WI38 (cell line): ENCODE data around the gene KDM4C.

Experiments used
- H3K4me3 ChIP-seq: 2 replicates; pipeline ENCODE4 v1.5.1; 2011; ENCODE audit warnings: low read depth, mild to moderate bottlenecking, control low read depth, low read length
- TF ChIP-seq, protein P1 (sequence below): IDR thresholded peaks from 2 replicates; pipeline ENCODE4 v1.5.1; 2012; ENCODE audit warnings: low read depth, mild to moderate bottlenecking, control low read depth, low read length

Gene KDM4C

DNA sequence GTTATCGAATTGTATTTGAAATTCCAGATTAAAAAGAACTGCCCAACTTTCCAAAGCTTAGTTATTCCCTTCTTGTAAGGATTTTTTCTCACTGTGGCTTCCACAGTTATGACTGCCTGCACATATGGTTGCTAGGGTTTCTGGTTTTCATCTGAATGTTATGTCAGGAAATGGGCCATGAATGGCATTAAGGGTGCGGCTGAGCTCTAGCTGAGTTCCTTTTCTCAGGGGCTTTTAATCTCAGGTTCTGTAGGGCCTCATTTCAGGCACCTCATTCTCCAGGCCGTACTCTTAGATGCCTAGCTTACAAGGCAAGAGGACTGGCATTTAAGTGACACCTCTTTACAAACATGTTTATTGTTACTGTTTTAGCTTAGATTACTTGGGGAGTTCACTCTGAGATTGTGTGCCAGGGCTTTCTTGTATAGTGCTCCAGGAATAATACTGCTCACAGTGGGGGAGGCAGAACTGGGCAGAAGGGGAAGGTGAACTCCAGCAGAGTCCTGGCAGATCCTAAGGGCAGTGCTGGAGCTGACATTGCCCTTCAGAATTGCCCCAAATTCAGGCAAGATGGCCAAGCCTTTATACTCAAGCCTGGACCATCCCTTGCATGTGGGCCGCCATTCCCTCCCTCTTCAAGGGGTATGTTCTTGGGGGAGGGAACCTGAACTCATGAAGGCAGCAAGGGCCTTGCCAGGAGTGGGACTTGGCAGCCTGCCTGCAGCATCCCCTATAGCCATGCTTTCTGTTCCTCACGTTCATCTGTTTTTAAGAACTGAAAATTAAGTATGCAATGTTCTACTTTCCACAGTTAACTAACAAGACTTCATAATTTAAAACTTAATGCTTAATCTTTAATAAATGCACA, 111.5 kb downstream of the KDM4C start:
- TF ChIP-seq, protein P1, sequence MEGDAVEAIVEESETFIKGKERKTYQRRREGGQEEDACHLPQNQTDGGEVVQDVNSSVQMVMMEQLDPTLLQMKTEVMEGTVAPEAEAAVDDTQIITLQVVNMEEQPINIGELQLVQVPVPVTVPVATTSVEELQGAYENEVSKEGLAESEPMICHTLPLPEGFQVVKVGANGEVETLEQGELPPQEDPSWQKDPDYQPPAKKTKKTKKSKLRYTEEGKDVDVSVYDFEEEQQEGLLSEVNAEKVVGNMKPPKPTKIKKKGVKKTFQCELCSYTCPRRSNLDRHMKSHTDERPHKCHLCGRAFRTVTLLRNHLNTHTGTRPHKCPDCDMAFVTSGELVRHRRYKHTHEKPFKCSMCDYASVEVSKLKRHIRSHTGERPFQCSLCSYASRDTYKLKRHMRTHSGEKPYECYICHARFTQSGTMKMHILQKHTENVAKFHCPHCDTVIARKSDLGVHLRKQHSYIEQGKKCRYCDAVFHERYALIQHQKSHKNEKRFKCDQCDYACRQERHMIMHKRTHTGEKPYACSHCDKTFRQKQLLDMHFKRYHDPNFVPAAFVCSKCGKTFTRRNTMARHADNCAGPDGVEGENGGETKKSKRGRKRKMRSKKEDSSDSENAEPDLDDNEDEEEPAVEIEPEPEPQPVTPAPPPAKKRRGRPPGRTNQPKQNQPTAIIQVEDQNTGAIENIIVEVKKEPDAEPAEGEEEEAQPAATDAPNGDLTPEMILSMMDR = no peak
- H3K4me3 ChIP-seq = no peak overlapping the region

GRCh38 chr9:6870149-6870548, 112.4 kb downstream of the KDM4C start:
- no peak overlapping the region for H3K4me3 ChIP-seq
- TF ChIP-seq, protein P1 = no peak

GRCh38 chr9:6870650-6871477, 113.1 kb downstream of the KDM4C start:
- TF ChIP-seq, protein P1 = no peak
- no peak overlapping the region for H3K4me3 ChIP-seq

DNA sequence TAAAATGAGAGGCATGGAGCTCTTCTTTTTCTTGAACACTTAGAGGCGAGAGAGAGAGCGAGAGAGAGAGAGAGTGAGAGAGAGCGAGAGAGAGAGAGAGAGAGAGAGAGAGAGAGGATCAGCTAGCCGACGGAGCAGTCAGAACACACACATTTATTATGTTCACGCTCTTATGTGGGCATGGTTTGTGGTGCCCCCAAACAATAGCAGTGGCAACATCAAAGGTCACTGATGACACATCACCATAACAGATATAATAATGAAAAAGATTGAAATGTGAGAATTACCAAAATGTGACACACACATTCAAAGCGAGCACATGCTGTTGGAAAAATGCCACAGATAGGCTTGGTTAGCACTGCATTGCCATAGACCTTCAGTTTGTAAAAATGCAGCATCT, 116.1 kb downstream of the KDM4C start:
- TF ChIP-seq, protein P1 = no peak
- H3K4me3 ChIP-seq = no peak overlapping the region

GRCh38 chr9:6876195-6876894, 118.6 kb downstream of the KDM4C start:
- TF ChIP-seq, protein P1 = no peak
- no peak overlapping the region for H3K4me3 ChIP-seq

- TF ChIP-seq, protein P1 = no peak
- H3K4me3 ChIP-seq = no peak overlapping the region
These were observed 119.9 kb downstream of the KDM4C start for GRCh38 chr9:6877671-6878161.
